ENCODE results near the gene DYNLT4.
"Not testable (repeated sequence)": the region's sequence is repeated elsewhere in the genome, so short reads cannot be mapped to it uniquely, and the experiment has no call there.

DYNLT4 gene

GRCh38 chr1:44828003-44828651, 21.0 kb upstream of the DYNLT4 start:
- DNase-seq = no peak

GRCh38 chr1:44827197-44828002, 20.2 kb upstream of the DYNLT4 start:
- DNase-seq = no peak

DNA sequence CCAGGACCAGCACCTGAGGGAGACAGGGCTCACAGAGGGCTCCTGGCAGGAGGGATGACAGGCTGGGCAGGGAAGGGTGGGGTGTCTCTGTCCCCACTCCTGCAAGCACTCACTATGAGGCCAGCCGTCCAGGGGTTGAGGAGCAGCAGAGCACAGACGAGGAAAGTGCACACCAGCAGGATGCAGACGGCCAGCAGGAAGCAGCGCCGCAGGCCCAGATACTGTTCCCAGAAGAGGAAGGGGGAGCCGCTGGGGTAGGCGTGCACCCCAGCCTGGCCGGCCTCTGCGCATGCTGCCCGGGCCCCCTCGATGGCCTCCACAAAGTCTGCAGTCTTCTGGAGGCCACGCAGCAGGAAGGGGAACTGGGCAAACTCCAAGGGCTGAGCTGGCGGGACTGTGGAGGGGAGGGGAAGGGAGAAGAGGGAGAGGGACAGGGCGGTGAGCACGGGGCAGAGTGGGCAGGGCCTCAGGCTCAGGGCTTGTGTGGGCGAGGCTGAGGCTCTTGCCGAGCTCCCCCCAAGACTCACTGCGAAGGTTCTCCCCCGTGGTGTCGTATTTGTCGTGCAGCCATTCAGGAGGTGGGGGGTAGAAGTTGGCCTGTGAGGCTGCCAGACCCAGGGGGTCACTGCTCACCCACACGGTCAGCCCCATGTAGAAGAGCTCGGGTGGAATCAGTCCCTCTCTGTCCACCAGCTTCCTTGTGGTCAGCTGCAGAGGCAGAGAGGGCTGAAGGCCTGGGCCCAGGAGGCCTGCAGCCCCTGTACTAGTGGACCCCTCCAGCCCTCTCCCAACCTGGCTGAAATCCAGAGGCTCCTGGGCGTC, 19.4 kb upstream of the DYNLT4 start:
- DNase-seq = no peak

DNA sequence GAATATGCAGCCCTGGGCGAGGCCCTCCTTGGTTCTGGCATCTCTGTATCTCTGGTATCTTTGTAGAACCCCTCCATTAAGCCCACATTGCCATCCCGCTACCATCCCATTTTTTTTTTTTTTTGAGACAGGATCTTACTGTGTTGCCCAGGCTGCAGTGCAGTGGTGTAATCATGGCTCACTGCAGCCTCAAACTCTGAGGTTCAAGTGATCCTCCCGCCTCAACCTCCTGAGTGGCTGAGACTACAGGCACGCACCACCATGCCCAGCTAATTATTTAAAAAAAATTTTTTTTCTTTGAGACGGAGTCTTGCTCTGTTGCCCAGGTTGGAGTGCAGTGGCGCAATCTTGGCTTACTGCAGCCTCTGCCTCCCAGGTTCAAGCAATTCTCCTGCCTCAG, 17.2 kb upstream of the DYNLT4 start:
- DNase-seq = not testable (repeated sequence)

DNA sequence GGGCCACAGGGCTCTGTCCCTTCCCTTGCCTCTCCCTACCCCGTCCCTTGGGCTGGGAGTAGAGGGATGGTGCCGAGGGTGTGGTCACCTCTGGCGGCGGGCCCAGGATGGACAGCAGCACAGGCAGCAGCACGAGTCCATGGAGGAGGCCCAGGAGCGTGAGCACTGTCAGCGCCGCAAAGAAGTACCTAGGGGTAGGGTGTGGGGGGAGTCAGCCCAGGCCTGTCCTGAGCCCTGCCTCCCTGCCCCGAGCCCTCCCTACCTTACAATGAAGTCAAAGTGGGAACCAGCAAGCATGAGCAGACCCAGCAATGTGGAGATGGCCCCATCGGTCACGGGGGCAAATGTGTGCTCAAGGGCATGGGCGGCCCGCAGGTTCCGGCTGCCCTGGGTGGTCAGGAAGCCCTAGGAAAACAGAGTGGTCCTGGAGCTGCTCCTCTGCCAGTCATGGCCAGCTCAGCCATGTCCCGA, 15.9 kb upstream of the DYNLT4 start:
- no peak for DNase-seq

DNA sequence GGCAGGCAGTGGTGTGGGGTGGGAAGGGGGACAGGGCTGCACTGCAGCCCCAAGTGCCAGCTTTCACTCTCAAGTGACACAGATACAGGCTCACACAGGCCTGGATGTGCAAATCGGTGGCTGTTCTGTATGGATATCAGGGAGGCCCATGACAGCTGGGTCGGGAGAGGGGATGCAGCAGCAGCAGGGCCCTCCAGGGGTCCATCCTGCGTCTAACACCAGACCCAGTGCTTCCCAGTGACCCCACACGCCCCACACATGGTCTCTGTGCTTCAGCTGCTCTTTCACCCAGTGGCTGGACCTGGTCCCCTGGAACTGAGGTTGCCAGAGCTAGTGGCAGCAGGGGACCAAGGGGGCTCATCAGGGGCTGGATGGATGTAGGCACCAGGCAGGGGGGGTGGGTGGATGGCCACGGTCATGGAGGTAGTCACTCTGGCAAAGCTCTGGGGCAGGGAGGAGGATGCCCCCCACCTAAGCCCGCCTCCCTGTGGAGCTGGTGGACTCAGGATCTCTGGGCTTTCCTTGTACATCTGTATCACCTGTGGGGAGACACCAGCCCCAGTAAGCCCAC, 15.1 kb upstream of the DYNLT4 start:
- no peak for DNase-seq

GRCh38 chr1:44821240-44821715, 14.1 kb upstream of the DYNLT4 start:
- no peak for DNase-seq

DNA sequence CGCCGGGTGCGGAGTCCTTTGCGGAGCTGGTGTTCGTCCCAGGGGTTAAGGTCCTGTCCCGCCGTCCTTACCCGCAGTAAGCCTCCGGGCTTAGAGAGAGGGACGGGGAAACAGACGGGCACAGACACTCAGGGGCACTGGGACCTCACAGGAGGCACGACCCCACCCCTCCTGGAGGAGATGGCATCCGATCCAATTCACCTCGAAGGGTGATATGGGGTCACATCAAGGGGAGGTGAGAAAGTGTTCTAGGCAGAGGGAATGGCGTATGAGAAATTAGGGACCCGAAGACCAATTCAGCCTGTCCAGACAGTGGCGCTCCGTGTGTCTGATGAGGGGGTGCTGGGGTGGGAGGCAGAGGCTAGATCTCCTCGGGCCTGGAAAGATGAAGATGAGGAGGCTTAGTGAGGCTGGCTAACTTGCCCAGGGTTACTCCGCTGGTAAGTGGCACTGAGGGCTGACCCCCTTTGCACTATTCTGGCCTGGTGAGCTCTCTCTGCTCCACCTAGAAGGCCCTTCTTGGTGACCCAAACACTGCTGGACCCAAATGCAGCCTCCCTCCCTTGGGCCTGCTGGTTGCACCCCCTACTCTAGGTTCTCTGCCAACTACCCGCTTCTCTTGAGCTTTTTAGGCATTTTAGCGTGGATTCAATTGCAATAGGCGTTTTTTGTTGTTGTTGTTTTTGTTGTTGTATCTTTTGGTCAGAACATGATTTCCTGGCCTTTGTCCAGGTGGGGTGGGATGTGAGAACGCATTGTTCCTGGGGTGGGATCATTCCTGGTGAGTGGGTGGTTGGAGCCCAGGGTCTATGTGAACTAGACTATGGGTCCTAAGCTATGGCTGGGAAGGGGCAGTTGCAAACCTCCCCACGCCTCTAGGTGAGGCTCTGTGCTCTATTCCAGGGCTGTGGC, 13.4 kb upstream of the DYNLT4 start:
- no peak for DNase-seq

GRCh38 chr1:44819608-44820327, 12.6 kb upstream of the DYNLT4 start:
- DNase-seq = peak; percentile 89

DNA sequence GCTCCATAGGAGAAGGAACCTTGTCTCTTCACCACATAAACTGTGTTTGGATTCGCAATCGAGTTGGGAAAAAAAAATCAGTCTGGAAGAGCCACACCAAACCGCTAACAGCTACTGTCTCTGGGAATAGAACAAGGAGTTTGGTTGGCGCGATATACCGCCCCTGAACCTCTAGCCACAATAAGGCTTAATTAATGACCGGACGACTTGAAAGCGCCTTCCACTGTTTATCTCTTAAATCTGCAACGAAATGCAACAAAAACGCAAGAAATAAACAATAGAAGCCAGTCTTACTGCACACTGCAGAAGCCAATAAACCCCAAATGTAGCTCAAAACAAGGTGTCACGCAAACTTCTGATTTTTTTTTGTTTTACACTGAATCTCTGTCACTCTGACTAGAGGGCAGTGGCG, 12.1 kb upstream of the DYNLT4 start:
- DNase-seq = no peak

DNA sequence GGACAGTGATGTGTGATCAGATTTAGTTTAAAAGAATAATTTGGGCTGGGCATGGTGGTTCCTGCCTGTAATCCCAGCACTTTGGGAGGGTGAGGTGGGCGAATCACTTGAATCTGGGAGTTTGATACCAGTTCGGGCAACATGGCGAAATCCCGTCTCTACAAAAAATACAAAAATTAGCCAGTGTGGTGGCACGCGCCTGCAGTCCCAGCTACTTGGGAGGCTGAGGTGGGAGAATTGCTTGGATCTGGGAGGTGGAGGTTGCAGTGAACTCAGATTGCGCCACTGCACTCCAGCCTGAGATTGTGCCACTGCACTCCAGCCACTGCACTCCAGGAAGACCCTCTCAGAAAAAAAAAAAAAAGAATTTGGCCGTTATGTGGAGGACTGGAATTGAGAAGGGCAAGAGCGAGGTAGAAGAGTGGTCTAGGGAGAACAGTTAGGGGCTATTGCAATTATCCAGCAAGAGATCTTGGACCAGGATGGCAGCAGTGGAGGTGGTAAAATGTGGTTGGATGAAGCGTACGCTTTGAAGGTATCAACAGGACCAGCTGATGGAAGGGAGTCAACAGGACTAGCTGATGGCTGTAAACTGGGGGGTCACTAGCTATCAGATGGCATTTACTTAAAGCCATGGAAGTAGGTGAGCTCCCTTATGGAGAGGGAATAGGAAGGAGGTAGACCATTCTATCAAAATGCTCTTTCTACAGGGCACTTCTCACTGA, 10.8 kb upstream of the DYNLT4 start:
- no peak for DNase-seq

DNA sequence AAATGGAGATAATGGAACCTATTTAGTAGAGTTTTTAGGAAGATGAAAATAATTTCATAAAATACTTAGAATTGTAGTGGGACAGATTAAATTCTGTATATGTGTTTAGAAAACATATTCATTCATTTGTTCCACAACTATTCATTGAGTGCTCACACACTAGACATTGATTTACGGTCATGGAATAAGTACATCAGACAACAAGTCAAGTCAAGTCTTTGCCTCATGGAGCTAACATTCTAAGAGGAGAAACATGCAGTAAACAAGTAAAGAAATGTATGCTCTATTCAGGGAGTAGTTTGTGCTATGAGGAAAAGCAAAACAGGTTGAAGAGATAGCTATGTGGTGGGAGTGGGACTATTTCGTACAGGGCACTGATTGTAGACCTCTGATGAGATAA, 10.2 kb upstream of the DYNLT4 start:
- no peak for DNase-seq

DNA sequence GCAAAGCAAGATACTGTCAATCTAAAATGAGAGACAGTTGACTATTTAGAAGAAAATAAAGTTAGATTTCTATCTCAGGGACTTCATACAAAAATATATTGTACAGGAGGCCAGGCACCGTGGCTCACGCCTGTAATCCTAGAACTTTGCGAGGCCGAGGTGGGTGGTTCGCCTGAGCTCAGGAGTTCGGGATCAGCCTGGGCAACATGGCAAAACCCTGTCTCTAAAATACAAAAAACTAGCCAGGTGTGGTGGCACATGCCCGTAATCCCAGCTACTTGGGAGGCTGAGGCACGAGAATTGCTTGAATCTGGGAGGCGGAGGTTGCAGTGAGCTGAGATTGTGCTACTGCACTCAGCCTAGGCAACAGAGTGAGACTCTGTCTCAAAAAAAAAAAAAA, 8.8 kb upstream of the DYNLT4 start:
- not testable (repeated sequence) for DNase-seq

DNA sequence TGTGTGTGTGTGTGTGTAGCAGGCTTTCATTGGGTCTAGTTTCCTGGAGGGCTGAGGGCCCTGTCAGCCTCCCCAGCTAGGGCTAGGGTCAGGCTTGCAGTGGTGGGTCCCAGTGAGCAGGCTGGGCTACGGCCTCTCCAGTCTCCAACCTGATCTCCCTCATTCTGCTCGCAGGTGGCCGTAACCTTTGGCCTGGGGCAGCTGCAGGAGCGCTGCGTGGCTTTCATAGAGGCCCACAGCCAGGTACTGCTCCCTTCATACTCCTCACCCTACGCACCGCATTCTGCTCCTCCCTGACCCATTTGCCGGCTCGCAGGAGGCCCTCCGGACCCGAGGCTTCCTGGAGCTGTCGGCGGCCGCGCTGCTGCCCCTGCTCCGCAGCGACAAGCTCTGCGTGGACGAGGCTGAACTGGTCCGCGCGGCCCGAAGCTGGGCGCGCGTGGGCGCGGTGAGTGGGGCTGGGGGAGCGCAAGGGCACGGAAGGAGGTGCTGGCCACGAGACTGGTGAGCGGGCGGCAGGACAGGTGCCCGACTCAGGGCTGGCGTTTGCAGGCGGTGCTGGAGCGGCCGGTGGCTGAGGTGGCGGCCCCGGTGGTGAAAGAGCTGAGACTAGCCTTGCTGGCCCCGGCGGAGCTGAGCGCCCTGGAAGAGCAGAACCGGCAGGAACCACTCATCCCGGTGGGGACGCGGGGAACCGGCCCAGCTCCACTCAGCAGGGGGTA, 5.8 kb upstream of the DYNLT4 start:
- no peak for DNase-seq

- DNase-seq = no peak
Observed at GRCh38 chr1:44811234-44811633, 4.1 kb upstream of the DYNLT4 start.

DNA sequence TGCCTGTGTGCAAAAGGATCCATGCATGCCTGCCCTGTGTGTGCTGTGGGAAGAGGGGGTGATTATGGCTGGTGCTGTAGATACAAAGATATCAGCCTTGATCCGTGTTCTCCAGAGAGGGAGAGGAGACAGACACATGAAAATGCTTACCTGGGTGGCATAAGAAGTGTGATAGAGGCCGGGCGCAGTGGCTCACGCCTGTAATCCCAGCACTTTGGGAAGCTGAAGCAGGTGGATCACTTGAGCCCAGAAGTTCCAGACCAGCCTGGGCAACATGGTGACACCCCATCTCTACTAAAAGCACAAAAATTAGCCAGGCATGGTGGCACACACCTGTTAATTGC, 3.6 kb upstream of the DYNLT4 start:
- DNase-seq = not testable (repeated sequence)

GRCh38 chr1:44810101-44810761, 3.1 kb upstream of the DYNLT4 start:
- DNase-seq = peak; percentile 54

- peak; percentile 92 for DNase-seq
Observed at GRCh38 chr1:44808938-44809917, 2.1 kb upstream of the DYNLT4 start.
